Tibial nerve (tissue), 4 donors: ENCODE measurements around the gene ZNF213. TPM values are rescaled to one million over a fixed set of nuclear protein-coding genes. Genes with fewer than 3 reads are reported as not detected.

Experiments
- DNase-seq, 2 donors: peaks; one replicate each; pipeline ENCODE4 v3.0.0-alpha.2; 2019; ENCODE audit warnings: low spot score in 2 of 2
- H3K27ac ChIP-seq, 4 donors: fragments of 200-600 bp; sonication (generic) in 3 of 4; one replicate each; pipeline ENCODE4 v1.5.1; 2017 to 2019; ENCODE audit warnings: mild to moderate bottlenecking in 1 of 4
- H3K27me3 ChIP-seq, 2 donors: fragments of 200-600 bp; sonication (generic) in 1 of 2; one replicate each; pipeline versions ENCODE4 v1.5.1 to v1.6.0; 2017 to 2019
- H3K36me3 ChIP-seq, 3 donors: fragments of 200-600 bp; sonication (generic); one replicate each; pipeline ENCODE4 v1.5.1; 2018 to 2019
- H3K4me1 ChIP-seq, 4 donors: fragments of 200-600 bp; sonication (generic) in 3 of 4; one replicate each; pipeline ENCODE4 v1.5.1; 2017 to 2019
- H3K4me3 ChIP-seq, 4 donors: fragments of 200-600 bp; sonication (generic) in 3 of 4; one replicate each; pipeline ENCODE4 v1.5.1; 2017 to 2019; ENCODE audit warnings: mild to moderate bottlenecking in 1 of 4, moderate library complexity in 1 of 4
- H3K9me3 ChIP-seq, 4 donors: fragments of 200-600 bp; sonication (generic) in 3 of 4; one replicate each; pipeline ENCODE4 v1.5.1; 2017 to 2019
- CTCF ChIP-seq, 5 experiments: fragments of 200-600 bp in 3 of 5; fragments of 450-650 bp in 2 of 5; sonication (generic) in 3 of 5; IDR thresholded peaks; one replicate each; pipeline ENCODE4 v1.5.1; 2016 to 2019; ENCODE audit warnings: antibody characterized with exemption in 5 of 5, mild to moderate bottlenecking in 3 of 5, moderate library complexity in 2 of 5
- EP300 ChIP-seq, 2 donors: sonication (generic); formaldehyde crosslinking; IDR thresholded peaks; one replicate each; pipeline ENCODE4 v1.6.1; 2017; ENCODE audit warnings: antibody characterized with exemption in 2 of 2, mild to moderate bottlenecking in 1 of 2
- POLR2A ChIP-seq, 2 donors: fragments of 450-650 bp; IDR thresholded peaks; one replicate each; pipeline ENCODE4 v1.6.1; 2017; ENCODE audit warnings: antibody characterized with exemption in 2 of 2, mild to moderate bottlenecking in 2 of 2, moderate library complexity in 2 of 2
- WGBS, 2 donors: methylation state at CpG; one replicate each; pipeline ENCODE4 v1.1.5; 2018; 5-methylcytosine and 5-hydroxymethylcytosine counted together
- total RNA-seq, 4 donors: library from RNA; depleted of rRNA; stranded (reverse); fragments of >200 nt; gene quantifications; one replicate each; pipeline ENCODE4 v1.1.0, GENCODE V29; 2016

Gene ZNF213
- total RNA-seq, 4 donors from 2014 or later, result 7.7 to 17.1 (median 8.9) TPM

- H3K9me3 ChIP-seq, result no peaks in the 10 kb centered on the region
- H3K27me3 ChIP-seq, result peaks cover 0 to 52% of the 10 kb centered on the region in 2 donors
- H3K27ac ChIP-seq, result peak overlapping the region in 1 of 4 donors; percentile 15
- WGBS, 2 donors, result 39 to 63% methylated on average over 20 to 29 of the region's 29 CpGs
- TF ChIP-seq POLR2A (IDR thresholded peaks at IDR 0.05), result no peak
- TF ChIP-seq CTCF (IDR thresholded peaks at IDR 0.05), result peak in 4 of 5 experiments; percentile 28 to 39 (median 32)
- no peak for TF ChIP-seq EP300 (IDR thresholded peaks at IDR 0.05)
- DNase-seq, result no peak
- H3K4me1 ChIP-seq, result peaks cover 0 to 14% (median 5%) of the 10 kb centered on the region in 4 donors
- no peaks in the 10 kb centered on the region for H3K36me3 ChIP-seq
- no peak overlapping the region for H3K4me3 ChIP-seq
Observed at GRCh38 chr16:3101018-3101840, 33.6 kb upstream of the ZNF213 start.

GRCh38 chr16:3101841-3102470, 32.9 kb upstream of the ZNF213 start:
- Histone ChIP-seq H3K27me3 (peaks cover 0 to 51% of the 10 kb centered on the region in 2 donors), H3K4me3 (no peak overlapping the region), H3K27ac (peak overlapping the region in 1 of 4 donors; percentile 15), H3K9me3 (no peaks in the 10 kb centered on the region), H3K4me1 (peaks cover 0 to 18% (median 8%) of the 10 kb centered on the region in 4 donors), H3K36me3 (no peaks in the 10 kb centered on the region)
- no peak for DNase-seq
- WGBS, 2 donors, result 18 to 44% methylated on average over 27 of the region's 27 CpGs
- TF ChIP-seq EP300 (IDR thresholded peaks at IDR 0.05) (peak in 1 of 2 donors; percentile 40), POLR2A (IDR thresholded peaks at IDR 0.05) (no peak)

GRCh38 chr16:3106205-3106928, 28.5 kb upstream of the ZNF213 start:
- Histone ChIP-seq H3K4me1 (peaks cover 0 to 18% (median 11%) of the 10 kb centered on the region in 4 donors), H3K36me3 (no peaks in the 10 kb centered on the region), H3K27me3 (peaks cover 0 to 11% of the 10 kb centered on the region in 2 donors), H3K27ac (peak overlapping the region; percentile 26 to 86 (median 74)), H3K9me3 (no peaks in the 10 kb centered on the region), H3K4me3 (peak overlapping the region; percentile 48 to 70 (median 58))
- peak; percentile 53 to 76 for DNase-seq
- TF ChIP-seq CTCF (IDR thresholded peaks at IDR 0.05) (no peak), EP300 (IDR thresholded peaks at IDR 0.05) (peak; percentile 29 to 68)
- WGBS, 2 donors, result 2 to 6% methylated on average over 31 to 38 of the region's 74 CpGs

- TF ChIP-seq EP300 (IDR thresholded peaks at IDR 0.05) (peak; percentile 11 to 21), CTCF (IDR thresholded peaks at IDR 0.05) (no peak)
- WGBS, 2 donors, result 9 to 11% methylated on average over 21 to 23 of the region's 23 CpGs
- H3K27ac ChIP-seq, result peak within 1 kb of the TSS; percentile 40 to 80 (median 75)
Observed at GRCh38 chr16:3112058-3112880, 22.6 kb upstream of the ZNF213 start, which contains the start of gene ZNF205. TSS of gene ZNF205 (plus strand) at chr16:3112586. CDS start at chr16:3113431, 845 bp downstream.

More at GRCh38 chr16:3112058-3112880, 22.6 kb upstream of the ZNF213 start, which contains the start of gene ZNF205:
- H3K27me3 ChIP-seq, result no peaks in the 10 kb centered on the region
- peak within 1 kb of the TSS; percentile 50 to 86 (median 70) for H3K4me3 ChIP-seq
- no peaks in the 10 kb centered on the region for H3K9me3 ChIP-seq
- peaks cover 0 to 35% (median 0%) of the 10 kb centered on the region in 3 donors for H3K36me3 ChIP-seq
- DNase-seq, result peak; percentile 49 to 67
- peaks cover 0 to 37% (median 13%) of the 10 kb centered on the region in 4 donors for H3K4me1 ChIP-seq
